Activated naive CD8-positive, alpha-beta T cell treated with anti-CD3 and anti-CD28 coated beads, Interleukin-2, amount 10 ng/mL, durations not matched to agents 7 days and 5 days (primary cell): Measurements from ENCODE around the gene FOLR3. TPM values are rescaled to one million over a fixed set of nuclear protein-coding genes. Genes with fewer than 3 reads are reported as not detected.
"Not testable (repeated sequence)": the region's sequence is repeated elsewhere in the genome, so short reads cannot be mapped to it uniquely, and the experiment has no call there.

Experiments
- ATAC-seq: fragments of 150-1000 bp; cut with Tn5 transposase; one replicate; pipeline ENCODE4 v1.10.0; 2021; ENCODE audit warnings: low read depth, moderate library complexity
- POLR2A ChIA-PET: fragments of 350-600 bp; sonication (Branson Sonifier 250); formaldehyde crosslinking; loops from one replicate; lab custom pipeline; 2021; ENCODE audit warnings: antibody characterized with exemption; lab: Charles Lee
- DNase-seq: peaks from one replicate; pipeline ENCODE4 v3.0.0; 2021
- H3K27ac Mint-ChIP-seq: one replicate; pipeline ENCODE4 v1.8.0; 2022; ENCODE audit warnings: mild to moderate bottlenecking, mixed read lengths
- H3K27me3 Mint-ChIP-seq: one replicate; pipeline ENCODE4 v1.8.0; 2022; ENCODE audit warnings: mild to moderate bottlenecking, moderate library complexity, mixed read lengths
- H3K36me3 Mint-ChIP-seq: one replicate; pipeline ENCODE4 v1.8.0; 2021; ENCODE audit warnings: mild to moderate bottlenecking, mixed read lengths
- H3K4me1 Mint-ChIP-seq: one replicate; pipeline ENCODE4 v1.8.0; 2021; ENCODE audit warnings: mixed read lengths
- H3K4me3 Mint-ChIP-seq: one replicate; pipeline ENCODE4 v1.8.0; 2022; ENCODE audit warnings: mild to moderate bottlenecking, moderate library complexity, mixed read lengths
- H3K9me3 Mint-ChIP-seq: one replicate; pipeline ENCODE4 v1.8.0; 2021; ENCODE audit warnings: mixed read lengths
- total RNA-seq, 2 experiments: library from RNA; stranded (reverse); gene quantifications; one replicate each; pipeline ENCODE4 v1.2.3, GENCODE V29; 2021

The FOLR3 gene
- not detected for total RNA-seq

DNA sequence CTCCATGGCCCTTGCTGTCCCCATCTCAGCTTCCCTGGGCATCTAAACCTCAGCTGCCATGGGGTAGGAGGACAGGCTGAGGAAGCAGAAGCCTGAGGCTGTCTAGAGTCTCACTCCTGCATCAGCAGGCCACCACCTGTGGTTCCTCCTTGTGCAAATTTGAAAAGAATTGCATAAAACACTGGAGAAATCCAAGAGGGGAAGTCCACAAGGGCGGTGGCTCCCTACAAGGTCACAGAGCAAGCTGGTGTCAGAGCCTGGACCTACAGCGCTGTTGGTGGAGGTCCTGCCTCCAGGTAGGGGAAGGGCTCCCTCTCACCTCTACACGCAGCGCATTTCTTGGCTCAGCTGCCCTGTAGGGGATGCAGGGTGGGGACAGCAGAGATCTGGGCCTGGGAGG lies at the start of gene FOLR3:
Gene FOLR3, plus strand, starts transcription at position 253 of the 400 bp plus-strand sequence. CDS start 228 bp downstream, outside the sequence.
- H3K27ac Mint-ChIP-seq, result peak within 1 kb of the TSS; percentile 24
- H3K9me3 Mint-ChIP-seq, POLR2A ChIA-PET, H3K4me1 Mint-ChIP-seq, DNase-seq, H3K4me3 Mint-ChIP-seq, H3K36me3 Mint-ChIP-seq, ATAC-seq: not testable (repeated sequence)
- H3K27me3 Mint-ChIP-seq, result peaks cover 29% of the 10 kb centered on the region

DNA sequence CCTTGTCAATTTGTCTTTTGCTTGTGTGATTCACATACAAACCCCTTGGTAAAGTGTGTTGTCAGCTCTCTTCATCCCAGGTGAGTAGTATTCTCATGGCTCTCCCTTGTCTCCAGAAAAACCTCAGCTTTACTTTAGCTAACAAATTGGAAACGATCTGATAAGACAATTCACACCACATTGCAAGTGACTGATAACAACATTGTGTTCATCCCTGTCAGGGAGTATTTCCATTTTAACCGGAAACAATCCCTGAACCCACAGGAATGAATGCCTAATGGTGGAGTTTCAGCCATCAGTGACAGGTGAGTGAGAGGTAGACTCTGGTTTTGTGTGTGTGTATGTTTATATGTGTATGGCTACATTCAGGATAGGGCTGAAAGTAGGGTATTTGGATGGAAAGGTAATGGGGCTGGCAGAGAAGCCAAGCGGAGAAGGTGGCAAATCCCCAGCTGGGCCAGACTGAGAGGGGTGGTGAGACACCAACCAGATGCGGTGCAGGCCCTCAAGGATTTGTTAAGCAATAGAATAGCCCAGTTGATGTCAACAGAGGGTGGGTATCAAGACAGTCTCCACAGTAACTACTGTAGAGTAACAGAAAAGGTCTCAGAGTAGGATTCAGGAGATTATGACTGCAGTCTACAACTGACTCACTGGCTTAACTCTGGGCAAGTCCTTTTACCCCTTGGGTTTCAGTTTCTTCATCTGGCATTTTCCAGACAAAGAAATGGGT lies 47.3 kb upstream of the FOLR3 start:
- Mint-ChIP-seq H3K4me1 (peaks cover 13% of the 10 kb centered on the region), H3K27me3 (no peaks in the 10 kb centered on the region), H3K4me3 (no peak overlapping the region), H3K27ac (no peak overlapping the region), H3K9me3 (no peaks in the 10 kb centered on the region), H3K36me3 (peaks cover 6% of the 10 kb centered on the region)
- POLR2A ChIA-PET, result interaction anchor here (1.2 kb wide), 1 partner anchor 24 kb away, joined by 3 read pairs; the partner anchor contains the start of gene ANAPC15
- DNase-seq, result no peak
- no peak for ATAC-seq

DNA sequence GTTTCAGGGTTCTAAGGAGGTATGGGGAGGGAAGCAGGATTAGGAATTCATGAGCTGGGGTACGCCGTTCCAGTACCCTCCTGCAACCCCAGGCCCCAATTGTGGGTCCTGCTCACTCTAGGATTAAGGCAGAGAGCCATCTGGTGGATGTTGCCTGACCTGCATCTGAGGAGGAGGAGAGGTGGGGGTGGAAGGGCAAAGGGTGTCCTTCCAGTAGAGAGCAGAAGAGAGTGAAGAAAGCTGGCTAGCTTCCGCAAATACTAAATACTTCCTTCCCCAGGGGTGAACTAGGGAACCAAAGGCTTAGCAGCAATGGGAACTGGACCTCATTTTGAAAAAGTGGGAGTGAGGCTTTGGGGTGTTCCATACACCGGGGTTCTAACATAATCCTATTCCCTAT lies 44.2 kb upstream of the FOLR3 start:
- Mint-ChIP-seq H3K4me3 (no peak overlapping the region), H3K36me3 (peaks cover 4% of the 10 kb centered on the region), H3K27ac (no peak overlapping the region), H3K27me3 (no peaks in the 10 kb centered on the region), H3K9me3 (no peaks in the 10 kb centered on the region), H3K4me1 (peaks cover 8% of the 10 kb centered on the region)
- ATAC-seq, result peak; percentile 90
- POLR2A ChIA-PET, result interaction anchor here (0.8 to 1.3 kb wide), 5 partner anchors 9 to 93 kb away, joined by 3 to 4 read pairs (median 3); partner anchors contain the start of gene IL18BP
- peak; percentile 55 for DNase-seq

DNA sequence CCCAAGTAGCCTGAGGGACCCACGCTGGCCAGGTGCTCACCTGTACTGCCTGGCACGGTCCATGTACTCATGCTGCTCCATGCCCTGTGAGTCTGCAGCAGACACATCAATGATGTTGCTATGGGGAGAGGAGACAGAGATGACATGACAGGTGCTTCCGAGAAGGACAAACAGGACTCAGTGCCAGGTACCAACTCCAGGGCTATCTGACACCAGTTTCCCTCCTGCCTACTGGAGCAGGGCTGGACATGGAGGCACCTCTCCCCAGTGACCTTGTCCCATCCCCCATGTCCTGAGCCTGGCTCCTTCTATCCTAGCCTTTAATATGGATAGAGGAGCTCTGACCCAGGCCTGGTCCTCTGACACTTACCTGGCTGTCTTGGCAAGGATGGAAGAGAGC lies 36.8 kb upstream of the FOLR3 start:
- H3K4me1 Mint-ChIP-seq, result peaks cover 33% of the 10 kb centered on the region
- ATAC-seq (no peak), DNase-seq (no peak)
- no peak overlapping the region for H3K4me3 Mint-ChIP-seq
- peaks cover 18% of the 10 kb centered on the region for H3K36me3 Mint-ChIP-seq
- H3K27ac Mint-ChIP-seq, result no peak overlapping the region
- H3K27me3 Mint-ChIP-seq, result no peaks in the 10 kb centered on the region
- POLR2A ChIA-PET, result interaction anchor here (4.7 kb wide), 1 partner anchor 13 kb away, joined by 27 read pairs; the partner anchor contains the start of gene ANAPC15
- no peaks in the 10 kb centered on the region for H3K9me3 Mint-ChIP-seq

GRCh38 chr11:72100009-72100408 lies 35.5 kb upstream of the FOLR3 start:
- ATAC-seq, result no peak
- DNase-seq, result no peak
- H3K4me1 Mint-ChIP-seq, result peaks cover 35% of the 10 kb centered on the region
- POLR2A ChIA-PET, result interaction anchor here (1.2 to 4.7 kb wide), 2 partner anchors 9 to 12 kb away, joined by 3 to 27 read pairs; partner anchors contain the start of gene ANAPC15
- no peak overlapping the region for H3K27ac Mint-ChIP-seq
- no peak overlapping the region for H3K4me3 Mint-ChIP-seq
- H3K36me3 Mint-ChIP-seq, result peaks cover 17% of the 10 kb centered on the region
- H3K9me3 Mint-ChIP-seq, result no peaks in the 10 kb centered on the region
- H3K27me3 Mint-ChIP-seq, result no peaks in the 10 kb centered on the region

DNA sequence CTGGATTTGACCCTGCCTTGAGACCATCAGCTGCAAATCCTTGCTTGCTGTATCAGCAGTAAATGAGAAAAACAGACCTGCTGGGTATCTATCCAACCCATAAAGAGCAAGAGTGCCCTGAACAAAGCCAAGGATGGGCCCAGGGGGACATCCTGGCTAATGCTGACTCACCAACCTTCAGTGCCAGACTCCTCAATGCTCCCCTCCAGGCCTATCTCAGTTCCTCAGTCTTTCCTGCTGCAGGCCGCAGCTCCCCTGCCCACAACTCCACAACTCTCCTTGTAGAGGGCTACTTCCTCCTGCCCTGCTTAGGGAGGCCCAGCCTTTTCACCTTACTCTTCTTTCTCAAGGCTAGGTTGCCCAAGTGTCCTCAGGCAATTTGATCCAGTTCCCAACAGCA lies 35.1 kb upstream of the FOLR3 start:
- Mint-ChIP-seq H3K4me3 (no peak overlapping the region), H3K36me3 (peaks cover 17% of the 10 kb centered on the region), H3K4me1 (peaks cover 35% of the 10 kb centered on the region), H3K9me3 (no peaks in the 10 kb centered on the region), H3K27ac (peak overlapping the region; percentile 34), H3K27me3 (no peaks in the 10 kb centered on the region)
- no peak for ATAC-seq
- POLR2A ChIA-PET, result interaction anchor here (1.0 to 4.7 kb wide), 3 partner anchors 9 to 124 kb away, joined by 3 to 27 read pairs (median 3); partner anchors contain the start of genes ANAPC15 and INPPL1
- DNase-seq, result no peak

DNA sequence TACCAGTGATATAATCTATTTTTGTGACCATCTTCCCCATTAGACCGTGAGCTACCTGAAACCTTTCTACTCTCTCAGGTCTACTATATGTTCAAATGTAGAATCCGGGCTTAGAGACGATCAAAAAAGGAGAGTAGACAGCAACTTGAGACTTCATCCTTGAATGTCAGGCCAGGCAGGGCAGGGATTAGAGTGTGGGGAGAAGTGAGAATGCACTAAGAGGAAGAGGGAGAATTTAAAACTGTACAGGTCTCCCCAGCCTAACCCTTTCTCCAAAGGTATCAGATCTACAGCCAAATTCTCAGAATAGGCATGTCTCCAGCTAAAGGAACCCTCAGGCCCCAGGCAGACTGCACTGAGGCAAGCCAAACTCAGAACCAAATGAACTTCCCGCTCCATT lies 33.4 kb upstream of the FOLR3 start:
- ATAC-seq (no peak), DNase-seq (no peak)
- Mint-ChIP-seq H3K4me3 (peak overlapping the region; percentile 97), H3K27ac (peak overlapping the region; percentile 91), H3K9me3 (no peaks in the 10 kb centered on the region), H3K36me3 (peaks cover 17% of the 10 kb centered on the region), H3K27me3 (no peaks in the 10 kb centered on the region), H3K4me1 (peaks cover 35% of the 10 kb centered on the region)
- POLR2A ChIA-PET, result interaction anchor here (0.8 to 4.7 kb wide), 4 partner anchors 10 to 21 kb away, joined by 3 to 27 read pairs (median 4); partner anchors contain the start of gene ANAPC15

- POLR2A ChIA-PET, result interaction anchor here (0.8 to 4.7 kb wide), 4 partner anchors 9 to 21 kb away, joined by 3 to 27 read pairs (median 4); partner anchors contain the start of gene ANAPC15
- Mint-ChIP-seq H3K36me3 (peaks cover 20% of the 10 kb centered on the region), H3K9me3 (no peaks in the 10 kb centered on the region), H3K4me1 (peaks cover 35% of the 10 kb centered on the region), H3K27me3 (no peaks in the 10 kb centered on the region), H3K4me3 (peak overlapping the region; percentile 97), H3K27ac (peak overlapping the region; percentile 91)
- no peak for ATAC-seq
- DNase-seq, result no peak
These were observed 32.9 kb upstream of the FOLR3 start for GRCh38 chr11:72102631-72102945.

DNA sequence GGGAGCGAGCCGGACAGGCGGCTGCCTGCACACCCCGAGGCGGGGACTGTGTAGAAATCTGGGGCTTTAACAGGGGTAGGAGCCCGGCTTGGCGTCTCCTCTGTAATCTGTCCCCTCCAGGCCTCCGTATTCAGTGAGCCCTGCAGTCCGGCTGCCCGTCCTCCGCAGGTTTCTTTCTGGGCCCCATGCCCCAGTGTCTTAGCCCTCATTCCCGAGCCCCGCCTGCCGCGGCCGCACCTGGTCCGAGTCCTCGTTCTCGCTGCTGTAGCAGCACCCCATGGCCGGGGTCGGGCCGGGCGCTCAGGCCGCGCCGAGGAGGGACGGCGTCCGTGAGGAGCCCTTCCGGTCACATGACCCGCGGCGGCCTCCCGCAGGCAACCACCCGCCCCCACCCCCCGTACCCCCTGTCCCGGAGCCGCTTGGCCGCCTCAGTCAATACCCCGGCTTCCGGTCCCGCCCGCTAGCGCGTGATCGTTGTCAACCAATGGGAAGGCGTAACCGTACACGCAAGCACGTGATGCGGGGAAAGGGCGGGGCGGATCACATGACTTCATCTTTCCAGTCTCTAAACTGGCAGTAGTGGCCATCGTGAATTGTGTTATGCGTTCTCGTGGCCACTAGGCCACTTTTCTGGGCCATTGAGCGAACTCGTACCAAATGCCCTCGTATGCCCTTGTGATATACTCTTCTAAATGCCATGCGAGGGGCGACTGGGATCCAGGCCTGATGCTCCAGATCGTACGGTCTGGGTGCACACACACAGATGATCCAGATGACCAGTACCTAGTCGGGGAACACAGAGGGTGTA lies 32.4 kb upstream of the FOLR3 start, which contains the start of gene LAMTOR1:
Gene LAMTOR1, minus strand, starts transcription at position 352 of the 808 bp plus-strand sequence. Its CDS starts 73 bp downstream, at position 279.
- peaks cover 33% of the 10 kb centered on the region for H3K4me1 Mint-ChIP-seq
- no peaks in the 10 kb centered on the region for H3K9me3 Mint-ChIP-seq
- POLR2A ChIA-PET, result interaction anchor here (0.8 to 4.7 kb wide), 5 partner anchors 9 to 63 kb away, joined by 3 to 27 read pairs (median 3); partner anchors contain the start of gene ANAPC15
- H3K36me3 Mint-ChIP-seq, result peaks cover 16% of the 10 kb centered on the region
- peak within 1 kb of the TSS; percentile 91 for H3K27ac Mint-ChIP-seq
- ATAC-seq (peak; percentile 94), DNase-seq (peak; percentile 96)
- peak within 1 kb of the TSS; percentile 97 for H3K4me3 Mint-ChIP-seq
- H3K27me3 Mint-ChIP-seq, result no peaks in the 10 kb centered on the region

- peak overlapping the region; percentile 91 for H3K27ac Mint-ChIP-seq
These were observed 31.8 kb upstream of the FOLR3 start for GRCh38 chr11:72103754-72104167.

DNA sequence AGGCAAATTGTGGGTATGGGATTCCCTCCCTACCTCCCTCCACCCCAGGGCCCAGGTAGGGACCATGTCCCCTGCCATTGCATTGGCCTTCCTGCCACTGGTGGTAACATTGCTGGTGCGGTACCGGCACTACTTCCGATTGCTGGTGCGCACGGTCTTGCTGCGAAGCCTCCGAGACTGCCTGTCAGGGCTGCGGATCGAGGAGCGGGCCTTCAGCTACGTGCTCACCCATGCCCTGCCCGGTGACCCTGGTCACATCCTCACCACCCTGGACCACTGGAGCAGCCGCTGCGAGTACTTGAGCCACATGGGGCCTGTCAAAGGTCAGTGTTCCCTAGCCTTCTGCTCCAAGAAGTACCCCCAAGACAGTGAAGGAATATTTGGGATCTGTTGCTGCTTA lies 29.6 kb upstream of the FOLR3 start, which contains the start of gene TOMT:
Gene TOMT, plus strand, starts transcription at position 37 of the 400 bp plus-strand sequence. Its CDS starts 28 bp downstream, at position 65.
- Mint-ChIP-seq H3K4me3 (no peak within 1 kb of the TSS), H3K4me1 (peaks cover 28% of the 10 kb centered on the region), H3K27ac (peak within 1 kb of the TSS; percentile 30), H3K27me3 (no peaks in the 10 kb centered on the region), H3K9me3 (no peaks in the 10 kb centered on the region), H3K36me3 (peaks cover 13% of the 10 kb centered on the region)
- DNase-seq (no peak), ATAC-seq (no peak)
- POLR2A ChIA-PET, result no interaction called here

More at GRCh38 chr11:72103754-72104167, 31.8 kb upstream of the FOLR3 start:
- POLR2A ChIA-PET, result interaction anchor here (0.8 kb wide), 1 partner anchor 63 kb away, joined by 3 read pairs; no protein-coding TSS in a partner anchor
- DNase-seq (no peak), ATAC-seq (no peak)
- Mint-ChIP-seq H3K4me1 (peaks cover 33% of the 10 kb centered on the region), H3K4me3 (peak overlapping the region; percentile 97), H3K36me3 (peaks cover 16% of the 10 kb centered on the region), H3K27me3 (no peaks in the 10 kb centered on the region), H3K9me3 (no peaks in the 10 kb centered on the region)

DNA sequence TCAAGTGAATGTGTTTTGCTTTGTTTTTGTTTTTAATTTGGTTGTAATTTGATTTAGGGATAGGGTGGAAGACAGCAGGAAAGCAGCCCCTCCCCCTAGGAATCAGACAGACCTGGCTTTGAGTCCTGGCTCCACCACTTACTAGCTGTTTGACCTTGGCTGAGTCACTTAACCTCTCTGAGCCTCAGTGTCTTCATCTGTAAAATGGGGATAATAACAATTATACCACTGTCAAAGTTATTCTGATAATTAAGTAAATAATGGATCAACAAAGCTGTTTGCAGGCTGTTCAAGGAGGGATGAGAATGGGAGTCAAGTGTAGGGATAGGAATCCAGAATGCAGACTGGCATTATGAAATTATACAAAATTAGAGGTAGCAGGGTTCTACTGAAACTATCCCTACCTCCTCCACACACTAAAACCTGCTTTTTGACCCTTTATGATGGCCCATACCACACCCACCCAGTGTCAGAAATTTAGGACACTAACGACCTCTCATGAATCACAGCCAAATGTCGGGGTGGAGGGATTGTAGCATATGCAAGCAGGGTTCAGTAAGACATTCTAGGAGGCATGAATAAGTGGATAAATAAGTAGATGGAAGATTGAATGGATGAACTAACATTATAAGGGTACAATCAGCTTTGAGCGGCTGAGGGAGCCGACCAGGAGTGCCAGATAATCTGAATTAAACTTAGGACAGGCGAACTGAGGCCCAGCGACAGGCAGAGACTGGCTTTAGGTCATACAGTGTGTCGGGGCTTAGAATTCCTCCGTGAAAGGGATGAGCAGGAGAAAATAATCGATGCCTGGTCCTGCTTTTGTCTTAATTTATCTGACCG lies 24.0 kb upstream of the FOLR3 start:
- Mint-ChIP-seq H3K27ac (peak overlapping the region; percentile 99), H3K9me3 (peaks cover 2% of the 10 kb centered on the region)
- POLR2A ChIA-PET, result interaction anchor here (0.6 to 3.0 kb wide), 14 partner anchors 11 to 677 kb away, joined by 3 to 27 read pairs (median 6); partner anchors contain the start of genes INPPL1, LAMTOR1, RNF121 and XNDC1N

More for the DNA sequence above, 24.0 kb upstream of the FOLR3 start:
- ATAC-seq, result peak; percentile 0
- Mint-ChIP-seq H3K36me3 (peaks cover 5% of the 10 kb centered on the region), H3K27me3 (no peaks in the 10 kb centered on the region), H3K4me3 (peak overlapping the region; percentile 94), H3K4me1 (peaks cover 23% of the 10 kb centered on the region)
- no peak for DNase-seq
